ENCODE measurements around the gene PHF21A. TPM values are rescaled to one million over a fixed set of nuclear protein-coding genes. Genes with fewer than 3 reads are reported as not detected.

The PHF21A gene
- total and polyA plus RNA-seq, 10 of the 15 experiments (the other 5 are each of a cell fraction or from before 2014, with no cell fraction given), result 2.6 to 37.2 (median 16.0) TPM

DNA sequence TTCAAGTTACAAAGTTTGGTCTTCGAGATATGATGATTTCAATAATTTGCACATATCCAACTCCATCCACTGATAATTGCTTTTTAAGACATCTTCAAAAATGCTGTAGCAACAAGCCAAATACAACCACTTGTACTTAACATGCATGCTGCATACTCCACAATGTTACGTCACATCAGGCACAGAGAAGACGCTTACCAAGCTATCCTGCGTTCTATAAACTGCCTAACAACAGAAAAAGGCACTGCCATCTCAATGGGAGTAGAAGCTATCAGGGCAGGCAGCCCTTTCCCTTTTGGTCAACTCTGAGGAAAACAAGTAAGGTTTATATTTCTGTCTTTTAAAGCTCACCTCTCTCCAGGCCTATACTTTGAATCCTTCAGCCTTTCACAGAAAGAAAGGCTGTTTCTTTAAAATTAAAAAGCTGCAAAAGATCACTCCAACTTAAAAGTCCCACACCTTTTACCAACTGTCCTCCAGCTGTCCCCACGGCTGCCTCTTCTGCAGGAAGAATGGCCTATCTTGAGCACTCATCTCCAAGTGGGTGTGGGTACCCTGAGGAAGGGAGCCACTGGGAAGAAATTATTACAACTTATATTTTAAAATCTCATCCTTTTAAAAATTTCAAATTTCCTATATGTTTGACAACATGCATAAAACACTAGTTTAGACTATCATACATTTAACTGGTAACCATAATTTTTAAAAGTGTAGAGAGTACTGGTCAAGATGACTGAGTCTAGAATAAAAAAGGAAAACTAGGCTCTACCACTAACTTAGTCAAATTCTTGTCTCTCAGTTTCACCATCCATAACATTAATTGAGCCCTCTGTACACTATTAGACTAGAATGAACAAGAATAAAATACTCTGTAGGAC, 14.5 kb downstream of the PHF21A start (continued):
- TF ChIP-seq TAF1 (IDR thresholded peaks at IDR 0.05; ENCODE audit: borderline replicate concordance, low read depth, low read length), result no peak
- TF ChIP-seq, protein P1, sequence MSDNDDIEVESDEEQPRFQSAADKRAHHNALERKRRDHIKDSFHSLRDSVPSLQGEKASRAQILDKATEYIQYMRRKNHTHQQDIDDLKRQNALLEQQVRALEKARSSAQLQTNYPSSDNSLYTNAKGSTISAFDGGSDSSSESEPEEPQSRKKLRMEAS (IDR thresholded peaks at IDR 0.05; ENCODE audit: low read depth, low read length), result no peak

DNA sequence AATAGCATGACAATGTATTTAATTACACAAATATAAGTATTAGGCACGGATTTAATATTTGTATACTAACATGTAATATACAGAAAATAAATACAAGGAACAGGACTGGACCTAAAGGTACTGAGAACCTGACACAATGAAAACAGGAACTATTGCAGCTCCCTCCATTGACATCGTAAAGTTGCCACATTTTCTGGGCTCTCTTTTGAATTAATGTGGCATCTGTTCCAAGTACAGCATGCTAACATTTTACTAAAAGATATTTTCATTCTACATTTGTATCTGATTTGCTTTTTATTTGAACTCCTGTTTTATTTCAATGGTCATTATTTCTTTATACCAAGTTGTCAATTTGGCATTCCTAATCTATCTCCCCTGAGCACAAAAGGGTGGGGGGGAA, 15.3 kb downstream of the PHF21A start:
- TF ChIP-seq CBX3 (IDR thresholded peaks at IDR 0.05; ENCODE audit: borderline replicate concordance, low read depth), result no peak
- TF ChIP-seq ZZZ3 (IDR thresholded peaks at IDR 0.05; ENCODE audit: control insufficient read depth, insufficient read length, low read depth), result no peak
- TF ChIP-seq NR2F1 (conservative IDR thresholded peaks at IDR 0.05), result no peak
- TF ChIP-seq NFXL1 (IDR thresholded peaks at IDR 0.05; ENCODE audit: borderline replicate concordance), result no peak
- no peak for TF ChIP-seq SRF (IDR thresholded peaks at IDR 0.05; ENCODE audit: low read depth in 2 of 2, low read length in 2 of 2)
- TF ChIP-seq, protein P2, sequence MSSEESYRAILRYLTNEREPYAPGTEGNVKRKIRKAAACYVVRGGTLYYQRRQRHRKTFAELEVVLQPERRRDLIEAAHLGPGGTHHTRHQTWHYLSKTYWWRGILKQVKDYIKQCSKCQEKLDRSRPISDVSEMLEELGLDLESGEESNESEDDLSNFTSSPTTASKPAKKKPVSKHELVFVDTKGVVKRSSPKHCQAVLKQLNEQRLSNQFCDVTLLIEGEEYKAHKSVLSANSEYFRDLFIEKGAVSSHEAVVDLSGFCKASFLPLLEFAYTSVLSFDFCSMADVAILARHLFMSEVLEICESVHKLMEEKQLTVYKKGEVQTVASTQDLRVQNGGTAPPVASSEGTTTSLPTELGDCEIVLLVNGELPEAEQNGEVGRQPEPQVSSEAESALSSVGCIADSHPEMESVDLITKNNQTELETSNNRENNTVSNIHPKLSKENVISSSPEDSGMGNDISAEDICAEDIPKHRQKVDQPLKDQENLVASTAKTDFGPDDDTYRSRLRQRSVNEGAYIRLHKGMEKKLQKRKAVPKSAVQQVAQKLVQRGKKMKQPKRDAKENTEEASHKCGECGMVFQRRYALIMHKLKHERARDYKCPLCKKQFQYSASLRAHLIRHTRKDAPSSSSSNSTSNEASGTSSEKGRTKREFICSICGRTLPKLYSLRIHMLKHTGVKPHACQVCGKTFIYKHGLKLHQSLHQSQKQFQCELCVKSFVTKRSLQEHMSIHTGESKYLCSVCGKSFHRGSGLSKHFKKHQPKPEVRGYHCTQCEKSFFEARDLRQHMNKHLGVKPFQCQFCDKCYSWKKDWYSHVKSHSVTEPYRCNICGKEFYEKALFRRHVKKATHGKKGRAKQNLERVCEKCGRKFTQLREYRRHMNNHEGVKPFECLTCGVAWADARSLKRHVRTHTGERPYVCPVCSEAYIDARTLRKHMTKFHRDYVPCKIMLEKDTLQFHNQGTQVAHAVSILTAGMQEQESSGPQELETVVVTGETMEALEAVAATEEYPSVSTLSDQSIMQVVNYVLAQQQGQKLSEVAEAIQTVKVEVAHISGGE (CRISPR knock-in tag; IDR thresholded peaks at IDR 0.05), result no peak
- TF ChIP-seq RB1 (IDR thresholded peaks at IDR 0.05; ENCODE audit: borderline replicate concordance), result no peak
- TF ChIP-seq BRCA1 (IDR thresholded peaks at IDR 0.05; ENCODE audit: low read depth, low read length), result no peak
- TF ChIP-seq IRF4 (IDR thresholded peaks at IDR 0.05; ENCODE audit: low read depth, low read length), result no peak
- no peak for TF ChIP-seq MTA2 (IDR thresholded peaks at IDR 0.05; ENCODE audit: low read depth)
- TF ChIP-seq CBX5 (IDR thresholded peaks at IDR 0.05; ENCODE audit: low read depth), result no peak
- TF ChIP-seq NR2C2 (IDR thresholded peaks at IDR 0.05; ENCODE audit: borderline replicate concordance, control insufficient read depth, insufficient read length, low read depth), result no peak
- no peak for TF ChIP-seq TCF7 (IDR thresholded peaks at IDR 0.05; ENCODE audit: borderline replicate concordance)
- no peaks in the 10 kb centered on the region for H3K36me3 ChIP-seq (ENCODE audit: control insufficient read depth in 2 of 2, insufficient read depth in 2 of 2, low read length in 1 of 2)
- ChIA-PET POLR2A (interaction anchor here (0.5 to 9.4 kb wide), 2 partner anchors 10 to 258 kb away, joined by 3 to 96 read pairs; no protein-coding TSS in a partner anchor), RAD21 (ENCODE audit: unreplicated experiment) (interaction anchor here (1.1 to 3.0 kb wide), 3 partner anchors 10 to 13 kb away, joined by 3 to 23 read pairs (median 4); no protein-coding TSS in a partner anchor), SMC1A (ENCODE audit: uncharacterized antibody, unreplicated experiment) (interaction anchor here (1.5 to 6.9 kb wide), 4 partner anchors 9 to 18 kb away, joined by 3 to 137 read pairs (median 6); no protein-coding TSS in a partner anchor), CTCF (interaction anchor here (0.6 to 1.4 kb wide), 6 partner anchors 11 to 77 kb away, joined by 3 to 4 read pairs (median 3); no protein-coding TSS in a partner anchor)
- H3K79me2 ChIP-seq (ENCODE audit: control insufficient read depth, insufficient read depth, low read length), result peaks cover 24% of the 10 kb centered on the region
- H3K27me3 ChIP-seq (replicated peaks in 1 of 2; ENCODE audit: control insufficient read depth in 2 of 2, insufficient read depth in 2 of 2, low read length in 1 of 2), result no peaks in the 10 kb centered on the region
- WGBS (ENCODE audit: insufficient coverage, insufficient replicate concordance, low lambda C conversion rate, missing lambda C conversion rate), result 87% methylated on average over 2 of the region's 2 CpGs
- DNase-seq (ENCODE audit: low read depth, low spot score), result no peak
- no TSS peak for BruUV-seq (replicated peaks)
- H3K27ac ChIP-seq (ENCODE audit: control insufficient read depth, insufficient read depth), result no peak overlapping the region
- no peak overlapping the region for H3K4me2 ChIP-seq (ENCODE audit: control insufficient read depth, insufficient read depth)
- ATAC-seq, result no peak
- FAIRE-seq, result no peak
- H2AFZ ChIP-seq (ENCODE audit: control insufficient read depth, low read depth, low read length), result no peak overlapping the region
- no peak overlapping the region for H3K9ac ChIP-seq (ENCODE audit: control insufficient read depth, insufficient read depth, low read length)
- intact Hi-C loops (cut with micrococcal nuclease; ENCODE audit: unreplicated experiment) (no loop called here), in situ Hi-C loops (cut with MboI) (no loop called here)
- no peaks in the 10 kb centered on the region for H4K20me1 ChIP-seq (ENCODE audit: control insufficient read depth, insufficient read depth)
- H3K4me1 ChIP-seq (ENCODE audit: control insufficient read depth, insufficient read depth, low read length), result no peaks in the 10 kb centered on the region; the same call in 1 of the 2 replicates
- no peaks in the 10 kb centered on the region for H3K9me3 ChIP-seq (replicated peaks; ENCODE audit: control insufficient read depth, insufficient read depth, low read length)
- H3K4me3 ChIP-seq, result no peak overlapping the region

All from GM12878 (cell line).